Endothelial cell of umbilical vein (primary cell): Measurements from ENCODE around the gene GAGE1. TPM values are rescaled to one million over a fixed set of nuclear protein-coding genes. Genes with fewer than 3 reads are reported as not detected.
"Not testable (repeated sequence)": the region's sequence is repeated elsewhere in the genome, so short reads cannot be mapped to it uniquely, and the experiment has no call there.

Experiments
- Bru-seq: library from RNA; stranded (reverse); fragments of 400-500 nt; gene quantifications from one replicate; lab custom pipeline; 2021; lab: Mats Ljungman, UMichigan
- BruChase-seq, 2 experiments: library from RNA; stranded (reverse); fragments of 400-500 nt; gene quantifications; one replicate each; lab custom pipeline; 2021; lab: Mats Ljungman, UMichigan
- BruUV-seq: library from RNA; stranded (reverse); fragments of 400-500 nt; replicated peaks from 2 replicates; lab custom pipeline; 2021; lab: Mats Ljungman, UMichigan
- CTCF ChIA-PET: fragments of 300-600, 350-600 bp; sonication (Branson Sonifier 250); formaldehyde crosslinking; loops from one replicate; lab custom pipeline; 2021; ENCODE audit warnings: antibody characterized with exemption, inconsistent platforms; lab: Charles Lee
- POLR2A ChIA-PET: fragments of 300-600, 350-600 bp; sonication (Branson Sonifier 250); formaldehyde crosslinking; loops from one replicate; lab custom pipeline; 2021; ENCODE audit warnings: antibody characterized with exemption, inconsistent platforms; lab: Charles Lee
- DNase-seq: peaks from one replicate; pipeline ENCODE4 v3.0.0-alpha.2; 2011; ENCODE audit warnings: low read depth, low spot score
- FAIRE-seq: peaks from 2 replicates; lab custom pipeline; 2011; peaks lifted over from hg19 to GRCh38; lab: Jason Lieb, UNC
- H2AFZ ChIP-seq: 2 replicates; pipeline ENCODE4 v1.6.0; 2012; ENCODE audit warnings: low read depth, low read length, control low read depth, inconsistent platforms
- H3K27ac ChIP-seq: 2 replicates; pipeline ENCODE4 v1.5.1; 2011; ENCODE audit warnings: low read depth, mild to moderate bottlenecking, control low read depth, low read length, moderate library complexity; ENCODE audit not compliant: insufficient read depth
- H3K27me3 ChIP-seq, 2 experiments: 2 replicates each; pipeline versions ENCODE4 v1.6.0 to v1.6.1; 2011; ENCODE audit warnings: low read length in 2 of 2, mixed read lengths in 1 of 2; ENCODE audit not compliant: control insufficient read depth in 2 of 2, insufficient read depth in 2 of 2
- H3K36me3 ChIP-seq, 2 experiments: 2 replicates in 1 of 2; 3 replicates in 1 of 2; pipeline ENCODE4 v1.5.1; 2011; ENCODE audit warnings: low read length in 2 of 2, mild to moderate bottlenecking in 1 of 2, moderate library complexity in 1 of 2; ENCODE audit not compliant: control insufficient read depth in 2 of 2, insufficient read depth in 2 of 2; ENCODE audit errors: extremely low read depth in 1 of 2
- H3K4me1 ChIP-seq: 3 replicates; pipeline ENCODE4 v1.5.1; 2011; ENCODE audit warnings: mild to moderate bottlenecking, low read length; ENCODE audit not compliant: control insufficient read depth, insufficient read depth; ENCODE audit errors: extremely low read depth
- H3K4me2 ChIP-seq: 2 replicates; pipeline ENCODE4 v1.6.1; 2011; ENCODE audit warnings: low read length, control low read depth, mixed read lengths; ENCODE audit not compliant: insufficient read depth
- H3K4me3 ChIP-seq, 3 experiments: fragments of 200-600 bp in 1 of 3; sonication (generic), shearing (Covaris generic) in 1 of 3; replicated peaks in 1 of 3; 2 replicates each; pipeline ENCODE4 v1.5.1; 2011 to 2016; ENCODE audit warnings: control low read depth in 3 of 3, low read length in 3 of 3, mild to moderate bottlenecking in 2 of 3, inconsistent platforms in 1 of 3, low read depth in 1 of 3, moderate library complexity in 1 of 3; ENCODE audit not compliant: insufficient read depth in 1 of 3
- H3K79me2 ChIP-seq: 2 replicates; pipeline ENCODE4 v1.6.0; 2012; ENCODE audit warnings: low read length, inconsistent platforms; ENCODE audit not compliant: control insufficient read depth, insufficient read depth
- H3K9ac ChIP-seq: replicated peaks from 2 replicates; pipeline ENCODE3; 2011; ENCODE audit warnings: low read length, control low read depth; ENCODE audit not compliant: insufficient read depth; ENCODE audit errors: extremely low read depth
- H3K9me1 ChIP-seq: replicated peaks from 3 replicates; pipeline ENCODE4 v1.6.0; 2011; ENCODE audit warnings: mild to moderate bottlenecking, low read length; ENCODE audit not compliant: control insufficient read depth, insufficient read depth; ENCODE audit errors: extremely low read depth
- H3K9me3 ChIP-seq: replicated peaks from 2 replicates; pipeline ENCODE4 v1.5.1; 2012; ENCODE audit warnings: low read length, inconsistent platforms; ENCODE audit not compliant: control insufficient read depth, insufficient read depth
- H4K20me1 ChIP-seq: replicated peaks from 2 replicates; pipeline ENCODE3; 2011; ENCODE audit warnings: mild to moderate bottlenecking, low read length; ENCODE audit not compliant: control insufficient read depth, insufficient read depth; ENCODE audit errors: extremely low read depth
- dilution Hi-C: fragments of 300-500 bp; cut with MboI; formaldehyde crosslinking; loops from one replicate; pipeline ENCODE4 v1.15.0; 2019; ENCODE audit warnings: low sequenced_read_pairs; ENCODE audit not compliant: extremely low pct_ligation_motif_present
- intact Hi-C: fragments of 100-400 bp; cut with micrococcal nuclease; formaldehyde crosslinking; loops from one replicate; pipeline ENCODE4 v1.10.0; 2022
- long read RNA-seq: library from polyadenylated mRNA; stranded (forward); transcript quantifications from one replicate; pipeline ENCODE4 v2.0.0, GENCODE V29; 2021
- polyA minus RNA-seq, 3 experiments: library from RNA; depleted of rRNA, polyadenylated mRNA; stranded (reverse); fragments of >200 nt; gene quantifications; 1 replicate in 1 of 3; 2 replicates in 2 of 3; pipeline ENCODE4 v1.2.3, GENCODE V29; 2011
- polyA plus RNA-seq, 4 experiments: library from polyadenylated mRNA; depleted of rRNA in 3 of 4; stranded (reverse) in 3 of 4; unstranded in 1 of 4; fragments of >200 nt; gene quantifications; 2 replicates each; pipeline versions ENCODE4 v1.2.1 to v1.2.3, GENCODE V29; 2011 to 2012; ENCODE audit warnings: missing spikeins in 1 of 4
- total RNA-seq: library from RNA; stranded (reverse); gene quantifications from 2 replicates; pipeline ENCODE4 v1.2.3, GENCODE V29; 2021

GAGE1 gene, protein sequence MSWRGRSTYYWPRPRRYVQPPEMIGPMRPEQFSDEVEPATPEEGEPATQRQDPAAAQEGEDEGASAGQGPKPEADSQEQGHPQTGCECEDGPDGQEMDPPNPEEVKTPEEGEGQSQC
- not detected in 2 replicates for total RNA-seq
- polyA plus RNA-seq, result not detected in 2 replicates
- polyA plus RNA-seq (2011; cell fraction: cytosol; rRNA removed), result not detected in 2 replicates
- not detected in 2 replicates for polyA plus RNA-seq (2011; cell fraction: nucleus; rRNA removed)
- polyA plus RNA-seq (2012), result not detected in 2 replicates
- polyA minus RNA-seq, result 1.9 and 2.8 TPM in 2 replicates
- polyA minus RNA-seq (2011; cell fraction: cytosol; rRNA and poly(A)+ RNA removed), result not detected
- not detected in 2 replicates for polyA minus RNA-seq (2011; cell fraction: nucleus; rRNA and poly(A)+ RNA removed)
- Bru-seq, nascent RNA, result not detected
- BruChase-seq, experiment 1, labeled RNA remaining after a 6-hour chase, result not detected
- not detected for BruChase-seq, experiment 2, labeled RNA remaining after a 2-hour chase
- long read RNA-seq, result 0 reads

- BruUV-seq, POLR2A ChIA-PET, dilution Hi-C loops, H3K79me2 ChIP-seq, H3K9me1 ChIP-seq, intact Hi-C loops, H3K27ac ChIP-seq, H3K4me3 ChIP-seq, H3K9ac ChIP-seq, CTCF ChIA-PET, H3K36me3 ChIP-seq, DNase-seq, H3K4me1 ChIP-seq, H3K27me3 ChIP-seq, FAIRE-seq, H4K20me1 ChIP-seq, H2AFZ ChIP-seq, H3K9me3 ChIP-seq, H3K4me2 ChIP-seq: not testable (repeated sequence)
These were observed at the start of gene GAGE1 for GRCh38 chrX:49598720-49599119. TSS of gene GAGE1 (plus strand) at chrX:49599020. CDS start at chrX:49600175, 1,155 bp downstream.

GRCh38 chrX:49550989-49551388, 47.8 kb upstream of the GAGE1 start, which contains the start of gene GAGE12E:
TSS of gene GAGE12E (plus strand) at chrX:49551289. CDS start at chrX:49552444, 1,155 bp downstream.
- H3K4me2 ChIP-seq, H4K20me1 ChIP-seq, H3K27me3 ChIP-seq, H3K79me2 ChIP-seq, H2AFZ ChIP-seq, FAIRE-seq, intact Hi-C loops, H3K4me1 ChIP-seq, BruUV-seq, CTCF ChIA-PET, H3K36me3 ChIP-seq, H3K9me3 ChIP-seq, DNase-seq, POLR2A ChIA-PET, dilution Hi-C loops, H3K9me1 ChIP-seq, H3K4me3 ChIP-seq, H3K27ac ChIP-seq, H3K9ac ChIP-seq: not testable (repeated sequence)

DNA sequence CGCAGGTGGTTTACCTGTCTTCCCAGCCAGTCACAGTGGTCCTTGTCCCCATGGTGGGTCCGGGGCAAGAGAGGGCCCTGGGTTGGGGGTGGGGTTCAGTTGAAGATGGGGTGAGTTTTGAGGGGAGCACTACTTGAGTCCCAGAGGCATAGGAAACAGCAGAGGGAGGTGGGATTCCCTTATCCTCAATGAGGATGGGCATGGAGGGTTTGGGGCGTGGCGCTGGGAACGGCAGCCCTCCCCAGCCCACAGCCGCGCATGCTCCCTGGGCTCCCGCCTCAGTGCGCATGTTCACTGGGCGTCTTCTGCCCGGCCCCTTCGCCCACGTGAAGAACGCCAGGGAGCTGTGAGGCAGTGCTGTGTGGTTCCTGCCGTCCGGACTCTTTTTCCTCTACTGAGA, 38.3 kb upstream of the GAGE1 start, which contains the start of gene GAGE12F:
GAGE12F (plus strand) TSS at position 301 of the 400 bp plus-strand sequence. CDS start 1,155 bp downstream, outside the sequence.
- H3K4me3 ChIP-seq, FAIRE-seq, H3K79me2 ChIP-seq, intact Hi-C loops, DNase-seq, H3K36me3 ChIP-seq, H3K27me3 ChIP-seq, H4K20me1 ChIP-seq, H3K9me3 ChIP-seq, H3K4me2 ChIP-seq, H3K27ac ChIP-seq, H3K9me1 ChIP-seq, dilution Hi-C loops, POLR2A ChIA-PET, H2AFZ ChIP-seq, H3K9ac ChIP-seq, CTCF ChIA-PET, H3K4me1 ChIP-seq, BruUV-seq: not testable (repeated sequence)

DNA sequence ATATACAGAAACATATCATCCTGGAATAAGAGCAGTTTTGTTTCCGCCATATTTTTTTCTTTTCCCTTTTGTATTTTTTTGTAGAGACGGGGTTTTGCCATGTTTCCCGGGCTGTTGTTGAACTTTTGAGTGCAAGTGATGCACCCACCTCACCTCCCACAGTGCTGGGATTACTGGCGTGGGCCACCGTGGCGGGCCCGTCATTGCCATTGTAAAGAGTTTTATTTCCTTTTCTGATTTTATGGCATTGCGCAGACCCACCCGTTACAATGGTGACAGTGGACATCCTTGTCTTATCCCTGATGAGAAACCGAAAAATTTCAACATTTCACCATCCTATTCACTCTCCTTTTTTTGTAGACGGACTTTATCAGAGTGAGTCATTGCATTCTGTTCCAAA, 30.1 kb upstream of the GAGE1 start:
- H3K9me1 ChIP-seq, H3K4me1 ChIP-seq, DNase-seq, H3K27me3 ChIP-seq, dilution Hi-C loops, POLR2A ChIA-PET, H3K9me3 ChIP-seq, H2AFZ ChIP-seq, H3K9ac ChIP-seq, BruUV-seq, intact Hi-C loops, CTCF ChIA-PET, FAIRE-seq, H3K4me2 ChIP-seq, H3K36me3 ChIP-seq, H4K20me1 ChIP-seq, H3K79me2 ChIP-seq, H3K4me3 ChIP-seq, H3K27ac ChIP-seq: not testable (repeated sequence)
